GM12801 (cell line): Measurements from ENCODE around the gene MAGI2.

Source experiments
- CTCF ChIP-seq: IDR thresholded peaks from one replicate; pipeline ENCODE4 v1.5.1; 2011; ENCODE audit warnings: control low read depth; ENCODE audit not compliant: insufficient read length; ENCODE audit errors: extremely low read depth

MAGI2 gene

GRCh38 chr7:79453558-79454360 is at the start of gene MAGI2:
Gene MAGI2, minus strand, starts transcription at chr7:79453667. Its CDS starts 347 bp downstream, at chr7:79453320.
- TF ChIP-seq CTCF = no peak

DNA sequence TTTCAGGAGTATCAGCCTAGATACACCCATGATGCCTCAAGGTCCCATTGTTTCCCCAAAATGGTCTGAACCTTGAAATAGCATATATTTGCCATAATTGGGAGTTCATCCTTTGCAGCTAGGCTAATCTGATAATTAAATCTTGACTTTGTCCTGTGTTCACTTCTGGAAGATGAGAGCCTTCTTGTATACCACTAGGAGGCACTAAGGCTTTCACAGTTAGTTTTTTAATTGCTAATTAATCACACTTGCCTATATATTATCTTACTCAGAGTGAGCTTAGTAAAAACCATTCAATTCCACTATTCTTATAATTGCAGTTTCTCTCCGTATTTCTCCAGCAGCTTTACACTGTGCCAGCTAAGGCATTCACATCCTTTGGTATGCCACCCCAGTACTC is 48.7 kb upstream of the MAGI2 start:
- no peak for TF ChIP-seq CTCF

DNA sequence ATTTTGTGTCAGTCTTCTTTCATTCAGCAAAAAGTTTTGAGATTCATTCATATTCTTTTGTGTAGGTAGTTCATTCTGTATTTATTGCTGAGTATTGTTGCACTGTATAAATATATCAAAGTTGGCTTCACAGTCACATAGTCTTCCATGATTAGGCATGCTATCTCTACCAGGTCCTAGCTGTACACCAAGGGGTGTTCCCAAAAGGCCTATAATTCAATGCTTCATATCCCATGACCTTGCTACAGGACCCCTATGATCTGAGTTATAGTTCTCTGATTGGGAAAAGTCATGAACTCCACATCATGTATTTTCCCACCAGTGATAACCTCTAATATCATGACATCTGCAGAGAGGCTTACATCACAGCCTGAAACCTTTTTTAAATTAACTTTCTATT is 47.3 kb upstream of the MAGI2 start:
- no peak for TF ChIP-seq CTCF

DNA sequence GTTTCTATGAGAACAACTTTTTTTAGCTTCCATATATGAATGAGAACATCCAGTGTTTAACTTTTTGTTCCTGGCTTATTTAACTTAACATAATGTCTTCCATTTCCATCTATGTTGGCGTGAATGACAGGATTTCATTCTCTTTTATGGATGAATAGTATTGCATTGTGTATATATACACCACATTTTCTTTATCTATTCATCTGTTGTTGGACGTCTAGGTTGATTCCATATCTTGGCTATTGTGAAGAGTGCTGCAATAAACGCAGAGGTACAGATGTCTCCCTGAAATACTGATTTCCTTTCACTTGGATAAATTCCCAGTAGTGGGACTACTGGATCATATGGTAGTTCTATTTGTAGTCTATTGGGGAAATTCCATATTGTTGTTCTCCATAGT is 44.3 kb upstream of the MAGI2 start:
- no peak for TF ChIP-seq CTCF

GRCh38 chr7:79495544-79496272 is 42.2 kb upstream of the MAGI2 start:
- no peak for TF ChIP-seq CTCF

DNA sequence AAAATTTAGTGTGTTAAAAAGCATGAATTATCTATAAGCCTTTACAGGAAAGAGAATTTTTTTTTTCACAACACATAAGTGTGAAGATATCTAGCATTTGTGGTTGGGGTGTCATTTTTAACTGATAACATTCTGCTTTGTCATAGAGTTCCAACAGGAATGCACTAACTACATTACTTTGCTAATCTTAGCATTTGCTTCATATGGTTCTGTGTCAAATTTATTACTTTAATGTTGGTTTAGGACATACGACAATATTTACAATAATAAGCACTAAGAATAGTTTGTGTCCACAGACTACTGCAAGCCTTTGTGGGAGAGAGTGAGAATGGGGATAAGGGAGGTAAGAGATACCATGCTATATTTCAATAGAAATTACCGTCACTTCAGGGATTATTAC is 40.6 kb upstream of the MAGI2 start:
- TF ChIP-seq CTCF = no peak

DNA sequence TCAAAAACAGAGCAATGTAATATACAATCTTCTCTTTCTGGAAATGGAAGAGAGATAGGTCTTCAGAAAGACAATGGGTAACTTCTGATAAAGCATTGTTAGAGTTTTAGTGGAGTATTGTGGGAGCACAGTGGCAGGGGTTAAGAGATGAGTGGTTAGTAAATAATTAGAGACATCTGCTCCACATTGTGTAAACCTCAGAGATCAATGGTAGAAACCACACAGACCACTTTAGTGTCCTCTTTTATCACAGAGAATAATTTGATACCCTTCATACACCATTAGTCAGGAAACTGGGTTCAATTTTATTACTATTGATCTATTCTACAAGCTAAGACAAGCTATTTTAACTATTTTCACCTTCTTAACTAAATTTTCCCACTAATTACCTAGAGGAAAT is 35.9 kb upstream of the MAGI2 start:
- no peak for TF ChIP-seq CTCF
